C4-2B (cell line): ENCODE data around the gene LFNG.

Experiments
- ZFX ChIP-seq: fragments of 450-650 bp; IDR thresholded peaks from 2 replicates; pipeline ENCODE4 v1.6.1; 2017
- TF ChIP-seq, protein P1 (sequence below): fragments of 450-650 bp; conservative IDR thresholded peaks from 2 replicates; pipeline ENCODE4 v1.5.1; 2017; ENCODE audit warnings: mild to moderate bottlenecking

DNA sequence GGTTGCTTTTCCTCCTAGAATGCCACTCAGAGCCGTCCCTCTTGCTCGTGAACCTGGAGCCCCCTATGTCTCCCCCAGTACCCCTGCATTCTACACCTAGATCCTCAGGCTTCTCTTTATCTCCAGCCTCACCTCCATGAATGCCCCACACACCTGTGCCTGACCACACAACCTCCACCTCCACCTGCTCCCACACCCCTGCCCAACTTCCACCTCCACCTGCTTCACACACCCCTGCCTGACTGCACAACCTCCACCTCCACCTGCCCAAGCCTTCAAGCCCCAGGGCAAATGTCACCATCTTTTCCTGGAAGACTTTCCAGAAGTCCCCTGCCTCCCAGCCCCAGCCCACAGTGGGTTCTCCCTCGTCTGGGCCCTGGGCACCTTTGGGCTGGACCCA is 6.9 kb upstream of the LFNG start:
- TF ChIP-seq, protein P1, sequence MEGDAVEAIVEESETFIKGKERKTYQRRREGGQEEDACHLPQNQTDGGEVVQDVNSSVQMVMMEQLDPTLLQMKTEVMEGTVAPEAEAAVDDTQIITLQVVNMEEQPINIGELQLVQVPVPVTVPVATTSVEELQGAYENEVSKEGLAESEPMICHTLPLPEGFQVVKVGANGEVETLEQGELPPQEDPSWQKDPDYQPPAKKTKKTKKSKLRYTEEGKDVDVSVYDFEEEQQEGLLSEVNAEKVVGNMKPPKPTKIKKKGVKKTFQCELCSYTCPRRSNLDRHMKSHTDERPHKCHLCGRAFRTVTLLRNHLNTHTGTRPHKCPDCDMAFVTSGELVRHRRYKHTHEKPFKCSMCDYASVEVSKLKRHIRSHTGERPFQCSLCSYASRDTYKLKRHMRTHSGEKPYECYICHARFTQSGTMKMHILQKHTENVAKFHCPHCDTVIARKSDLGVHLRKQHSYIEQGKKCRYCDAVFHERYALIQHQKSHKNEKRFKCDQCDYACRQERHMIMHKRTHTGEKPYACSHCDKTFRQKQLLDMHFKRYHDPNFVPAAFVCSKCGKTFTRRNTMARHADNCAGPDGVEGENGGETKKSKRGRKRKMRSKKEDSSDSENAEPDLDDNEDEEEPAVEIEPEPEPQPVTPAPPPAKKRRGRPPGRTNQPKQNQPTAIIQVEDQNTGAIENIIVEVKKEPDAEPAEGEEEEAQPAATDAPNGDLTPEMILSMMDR = no peak
- TF ChIP-seq ZFX = no peak
